ENCODE results near the gene MAGI2.

MAGI2 gene

DNA sequence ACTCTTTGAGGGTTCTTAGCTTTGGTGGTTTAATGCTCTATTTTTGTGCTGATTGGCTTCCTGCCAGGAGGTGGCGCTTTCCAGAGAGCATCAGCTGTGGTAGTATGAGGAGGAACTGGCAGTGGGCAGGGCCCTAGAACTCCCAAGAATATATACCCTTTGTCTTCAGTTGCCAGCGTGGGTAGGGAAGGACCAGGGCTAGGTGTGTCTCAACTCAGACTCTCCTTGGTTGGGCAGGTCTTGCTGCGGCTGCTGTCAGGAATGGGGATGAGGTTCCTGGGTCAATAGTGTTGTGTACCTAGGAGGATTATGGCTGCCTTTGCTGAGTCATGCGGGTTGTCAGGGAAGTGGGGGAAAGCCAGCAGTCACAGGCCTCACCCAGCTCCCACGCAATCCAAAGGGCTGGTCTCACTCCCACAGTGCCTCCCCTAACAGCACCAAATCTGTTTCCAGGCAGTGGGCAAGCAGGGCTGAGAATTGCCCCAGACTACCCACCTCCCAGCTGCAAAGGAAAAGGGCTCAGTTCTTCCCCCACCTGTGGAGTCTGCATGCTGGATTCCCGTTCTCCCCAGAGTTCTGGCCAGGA lies 1463.4 kb downstream of the MAGI2 start:
- Histone ChIP-seq H3K4me3 (ENCODE audit: low read length) (no peak overlapping the region), H3K4me1 (ENCODE audit: control insufficient read depth, low read length) (no peaks in the 10 kb centered on the region; the same call in 1 of the 2 replicates), H4K20me1 (ENCODE audit: control insufficient read depth, insufficient read depth, low read depth, low read length) (no peaks in the 10 kb centered on the region), H3K27ac (ENCODE audit: low read depth, low read length) (no peak overlapping the region), H3F3A (ENCODE audit: control insufficient read depth, insufficient read depth) (no peaks in the 10 kb centered on the region), H3K36me3 (ENCODE audit: control insufficient read depth, low read length) (no peaks in the 10 kb centered on the region), H3K79me2 (ENCODE audit: control insufficient read depth, low read length) (no peaks in the 10 kb centered on the region), H3K9me2 (replicated peaks; ENCODE audit: control insufficient read depth, low read length) (no peaks in the 10 kb centered on the region), H3K9me3 (ENCODE audit: control insufficient read depth, insufficient read depth, low read length) (no peaks in the 10 kb centered on the region), H3K4me2 (ENCODE audit: low read length) (no peak overlapping the region), H3K27me3 (ENCODE audit: control insufficient read depth, low read length) (peaks cover 6% of the 10 kb centered on the region)
- TF ChIP-seq, protein P1, sequence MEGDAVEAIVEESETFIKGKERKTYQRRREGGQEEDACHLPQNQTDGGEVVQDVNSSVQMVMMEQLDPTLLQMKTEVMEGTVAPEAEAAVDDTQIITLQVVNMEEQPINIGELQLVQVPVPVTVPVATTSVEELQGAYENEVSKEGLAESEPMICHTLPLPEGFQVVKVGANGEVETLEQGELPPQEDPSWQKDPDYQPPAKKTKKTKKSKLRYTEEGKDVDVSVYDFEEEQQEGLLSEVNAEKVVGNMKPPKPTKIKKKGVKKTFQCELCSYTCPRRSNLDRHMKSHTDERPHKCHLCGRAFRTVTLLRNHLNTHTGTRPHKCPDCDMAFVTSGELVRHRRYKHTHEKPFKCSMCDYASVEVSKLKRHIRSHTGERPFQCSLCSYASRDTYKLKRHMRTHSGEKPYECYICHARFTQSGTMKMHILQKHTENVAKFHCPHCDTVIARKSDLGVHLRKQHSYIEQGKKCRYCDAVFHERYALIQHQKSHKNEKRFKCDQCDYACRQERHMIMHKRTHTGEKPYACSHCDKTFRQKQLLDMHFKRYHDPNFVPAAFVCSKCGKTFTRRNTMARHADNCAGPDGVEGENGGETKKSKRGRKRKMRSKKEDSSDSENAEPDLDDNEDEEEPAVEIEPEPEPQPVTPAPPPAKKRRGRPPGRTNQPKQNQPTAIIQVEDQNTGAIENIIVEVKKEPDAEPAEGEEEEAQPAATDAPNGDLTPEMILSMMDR (IDR thresholded peaks at IDR 0.05; ENCODE audit: low read depth, low read length, poor library complexity, severe bottlenecking) = peak; percentile 79
- TF ChIP-seq EZH2phosphoT487 (IDR thresholded peaks at IDR 0.05; ENCODE audit: borderline replicate concordance, low read length) = no peak

DNA sequence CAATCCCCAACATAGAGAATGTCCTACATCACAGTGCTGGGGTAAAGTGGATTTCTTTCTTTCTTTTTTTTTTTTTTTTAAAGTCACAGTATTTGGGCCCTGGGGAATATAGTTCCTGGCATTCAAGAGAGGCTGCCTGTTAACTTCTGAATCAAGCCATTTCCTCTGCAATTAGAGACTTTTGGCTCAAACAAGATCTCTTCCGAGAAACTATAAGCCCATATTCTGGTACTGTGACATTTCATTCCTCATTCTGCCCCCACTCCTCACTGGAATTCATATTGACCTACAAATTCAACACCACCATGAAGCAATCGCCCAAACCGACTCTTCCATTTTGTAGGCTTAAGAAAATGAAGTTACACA lies 1467.5 kb downstream of the MAGI2 start:
- H3K9me3 ChIP-seq (ENCODE audit: control insufficient read depth, insufficient read depth, low read length) = no peaks in the 10 kb centered on the region
- H3K36me3 ChIP-seq (ENCODE audit: control insufficient read depth, low read length) = no peaks in the 10 kb centered on the region
- no peaks in the 10 kb centered on the region for H3K9me2 ChIP-seq (replicated peaks; ENCODE audit: control insufficient read depth, low read length)
- no peaks in the 10 kb centered on the region for H3F3A ChIP-seq (ENCODE audit: control insufficient read depth, insufficient read depth)
- 0 out of 2 replicates have a peak, but pooled peaks cover 2% of the 10 kb centered on the region for H3K27me3 ChIP-seq (ENCODE audit: control insufficient read depth, low read length)
- H3K4me1 ChIP-seq (ENCODE audit: control insufficient read depth, low read length) = no peaks in the 10 kb centered on the region; the same call in 1 of the 2 replicates
- H4K20me1 ChIP-seq (ENCODE audit: control insufficient read depth, insufficient read depth, low read depth, low read length) = no peaks in the 10 kb centered on the region
- H3K4me3 ChIP-seq (ENCODE audit: low read length) = no peak overlapping the region
- TF ChIP-seq, protein P1 (IDR thresholded peaks at IDR 0.05; ENCODE audit: low read depth, low read length, poor library complexity, severe bottlenecking) = no peak
- TF ChIP-seq EZH2phosphoT487 (IDR thresholded peaks at IDR 0.05; ENCODE audit: borderline replicate concordance, low read length) = no peak
- H3K79me2 ChIP-seq (ENCODE audit: control insufficient read depth, low read length) = no peaks in the 10 kb centered on the region
- H3K27ac ChIP-seq (ENCODE audit: low read depth, low read length) = no peak overlapping the region
- no peak overlapping the region for H3K4me2 ChIP-seq (ENCODE audit: low read length)

DNA sequence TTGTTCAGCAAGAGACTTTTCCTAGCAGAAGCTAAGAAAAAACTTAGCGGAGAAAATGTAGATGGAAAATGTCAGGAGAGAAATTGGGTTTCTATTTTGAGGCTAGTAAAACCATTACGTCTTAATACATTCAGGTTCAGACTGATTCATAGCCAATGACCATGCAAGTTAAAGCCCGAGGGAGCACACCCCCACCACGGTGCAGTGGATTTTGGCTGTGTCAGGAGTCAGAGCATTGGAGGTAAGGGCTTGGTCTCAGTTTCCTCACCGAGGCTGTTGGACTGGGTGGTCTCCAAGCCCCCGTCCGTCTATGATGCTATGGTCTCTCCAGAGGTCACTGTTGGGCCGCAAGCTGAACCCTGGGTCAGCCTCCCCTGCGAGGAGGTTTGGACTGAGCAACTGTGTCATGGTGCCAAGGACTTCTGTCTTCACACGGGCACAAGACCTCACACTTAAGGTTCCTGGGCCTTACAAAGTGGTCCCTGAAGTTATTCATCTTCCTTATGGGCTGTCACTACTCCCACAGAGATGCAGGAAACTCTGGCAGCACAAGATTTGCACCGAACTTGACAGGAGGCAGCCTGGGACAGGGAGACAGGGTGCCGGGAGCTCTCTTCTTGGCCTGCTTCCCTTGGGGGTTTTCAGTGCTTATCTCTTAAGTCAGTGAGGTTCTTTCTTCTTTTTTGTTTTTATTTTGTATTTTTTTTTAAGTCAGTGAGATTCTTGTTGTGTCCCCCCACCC lies 1468.1 kb downstream of the MAGI2 start:
- H3K9me3 ChIP-seq (ENCODE audit: control insufficient read depth, insufficient read depth, low read length) = no peaks in the 10 kb centered on the region
- H3K36me3 ChIP-seq (ENCODE audit: control insufficient read depth, low read length) = no peaks in the 10 kb centered on the region
- H3F3A ChIP-seq (ENCODE audit: control insufficient read depth, insufficient read depth) = no peaks in the 10 kb centered on the region
- no peaks in the 10 kb centered on the region for H4K20me1 ChIP-seq (ENCODE audit: control insufficient read depth, insufficient read depth, low read depth, low read length)
- H3K27me3 ChIP-seq (ENCODE audit: control insufficient read depth, low read length) = 0 out of 2 replicates have a peak, but pooled peaks cover 2% of the 10 kb centered on the region
- no peaks in the 10 kb centered on the region for H3K9me2 ChIP-seq (replicated peaks; ENCODE audit: control insufficient read depth, low read length)
- no peak overlapping the region for H3K4me3 ChIP-seq (ENCODE audit: low read length)
- no peak overlapping the region for H3K4me2 ChIP-seq (ENCODE audit: low read length)
- no peaks in the 10 kb centered on the region; the same call in 1 of the 2 replicates for H3K4me1 ChIP-seq (ENCODE audit: control insufficient read depth, low read length)
- H3K27ac ChIP-seq (ENCODE audit: low read depth, low read length) = no peak overlapping the region
- no peaks in the 10 kb centered on the region for H3K79me2 ChIP-seq (ENCODE audit: control insufficient read depth, low read length)
- TF ChIP-seq EZH2phosphoT487 (IDR thresholded peaks at IDR 0.05; ENCODE audit: borderline replicate concordance, low read length) = no peak
- TF ChIP-seq, protein P1 (IDR thresholded peaks at IDR 0.05; ENCODE audit: low read depth, low read length, poor library complexity, severe bottlenecking) = no peak
